ENCODE data around the gene ACSF3. TPM values are rescaled to one million over a fixed set of nuclear protein-coding genes. Genes with fewer than 3 reads are reported as not detected.

ACSF3 gene
- 10 to 100 TPM; 18.4 to 24.2 (median 21.2) TPM for total RNA-seq (2021; fragmentation: NEBNext Ultra II Directional; extraction: Animal tissue kit (Norgen Biotek cat#: 25700))
- long read RNA-seq, transcript ACSF3-218 (11 exons, 3,751 nt) = major isoform, 10 of 19 reads
- long read RNA-seq, partial matches to known transcripts = 2 of 19 reads
- long read RNA-seq, other reads (novel, unspliced or antisense) = 5 of 19 reads

- Mint-ChIP-seq H3K9me3 (no peaks in the 10 kb centered on the region), H3K27me3 (ENCODE audit: insufficient read depth) (peaks cover 23% of the 10 kb centered on the region), H3K27ac (peak within 1 kb of the TSS; percentile 84), H3K4me3 (peak within 1 kb of the TSS; percentile 99), H3K4me1 (ENCODE audit: low read depth) (peaks cover 13% of the 10 kb centered on the region), H3K36me3 (ENCODE audit: low read depth) (no peaks in the 10 kb centered on the region)
- DNase-seq = peak; percentile 7
- TF ChIP-seq CTCF (IDR thresholded peaks at IDR 0.05) = no peak
Measured at GRCh38 chr16:89093602-89094251, at the start of gene ACSF3. TSS of gene ACSF3 (plus strand) at chr16:89093852. CDS start at chr16:89100682, 6,830 bp downstream.

GRCh38 chr16:89044418-89045180 lies 49.1 kb upstream of the ACSF3 start:
- no peak overlapping the region for H3K4me3 Mint-ChIP-seq
- peaks cover 32% of the 10 kb centered on the region for H3K27me3 Mint-ChIP-seq (ENCODE audit: insufficient read depth)
- H3K9me3 Mint-ChIP-seq = peaks cover 5% of the 10 kb centered on the region; the same call in 1 of the 2 replicates
- H3K4me1 Mint-ChIP-seq (ENCODE audit: low read depth) = no peaks in the 10 kb centered on the region
- no peaks in the 10 kb centered on the region for H3K36me3 Mint-ChIP-seq (ENCODE audit: low read depth)
- no peak overlapping the region for H3K27ac Mint-ChIP-seq
- no peak for DNase-seq
- TF ChIP-seq CTCF (IDR thresholded peaks at IDR 0.05) = no peak

GRCh38 chr16:89045181-89045815 lies 48.4 kb upstream of the ACSF3 start:
- no peak for TF ChIP-seq CTCF (IDR thresholded peaks at IDR 0.05)
- no peaks in the 10 kb centered on the region for H3K36me3 Mint-ChIP-seq (ENCODE audit: low read depth)
- peaks cover 31% of the 10 kb centered on the region for H3K27me3 Mint-ChIP-seq (ENCODE audit: insufficient read depth)
- no peak overlapping the region for H3K27ac Mint-ChIP-seq
- peaks cover 5% of the 10 kb centered on the region; the same call in 1 of the 2 replicates for H3K9me3 Mint-ChIP-seq
- DNase-seq = no peak
- no peaks in the 10 kb centered on the region for H3K4me1 Mint-ChIP-seq (ENCODE audit: low read depth)
- H3K4me3 Mint-ChIP-seq = no peak overlapping the region

GRCh38 chr16:89045881-89046280 lies 47.8 kb upstream of the ACSF3 start:
- Mint-ChIP-seq H3K9me3 (peaks cover 5% of the 10 kb centered on the region; the same call in 1 of the 2 replicates), H3K27me3 (ENCODE audit: insufficient read depth) (peaks cover 31% of the 10 kb centered on the region), H3K4me3 (no peak overlapping the region), H3K4me1 (ENCODE audit: low read depth) (no peaks in the 10 kb centered on the region), H3K27ac (no peak overlapping the region), H3K36me3 (ENCODE audit: low read depth) (no peaks in the 10 kb centered on the region)
- no peak for TF ChIP-seq CTCF (IDR thresholded peaks at IDR 0.05)
- no peak for DNase-seq

GRCh38 chr16:89046491-89046890 lies 47.2 kb upstream of the ACSF3 start:
- no peak for TF ChIP-seq CTCF (IDR thresholded peaks at IDR 0.05)
- H3K27ac Mint-ChIP-seq = no peak overlapping the region
- no peaks in the 10 kb centered on the region for H3K36me3 Mint-ChIP-seq (ENCODE audit: low read depth)
- peaks cover 29% of the 10 kb centered on the region for H3K27me3 Mint-ChIP-seq (ENCODE audit: insufficient read depth)
- peaks cover 5% of the 10 kb centered on the region; the same call in 1 of the 2 replicates for H3K9me3 Mint-ChIP-seq
- no peak for DNase-seq
- no peaks in the 10 kb centered on the region for H3K4me1 Mint-ChIP-seq (ENCODE audit: low read depth)
- H3K4me3 Mint-ChIP-seq = no peak overlapping the region

Measured in HFFc6 (cell line).